Liver (tissue), 3 donors: ENCODE measurements around the gene ABCA9.

Source experiments
- CTCF ChIP-seq: fragments of 150-350 bp; IDR thresholded peaks from 2 replicates; pipeline ENCODE4 v1.5.1; 2017; ENCODE audit warnings: improper control_type of control experiment, low read depth, low read length; ENCODE audit not compliant: missing input control
- MAX ChIP-seq: IDR thresholded peaks from 2 replicates; pipeline ENCODE4 v1.6.1; 2016; ENCODE audit warnings: antibody characterized with exemption
- RAD21 ChIP-seq, 2 donors: IDR thresholded peaks; 2 replicates each; pipeline ENCODE4 v1.6.1; 2016; ENCODE audit warnings: antibody characterized with exemption in 2 of 2, mild to moderate bottlenecking in 2 of 2
- SP1 ChIP-seq: IDR thresholded peaks from 2 replicates; pipeline ENCODE4 v1.6.1; 2018; ENCODE audit warnings: antibody characterized with exemption, mild to moderate bottlenecking
- donor health status: healthy.
- donor health status: healthy.

- TF ChIP-seq CTCF (no peak), RAD21 (IDR thresholded peaks at IDR 0.05) (no peak), SP1 (no peak), MAX (no peak)
Observed at GRCh38 chr17:68957944-68958343, 102.8 kb downstream of the ABCA9 start.
